ENCODE results near the gene METTL21A.

The METTL21A gene

DNA sequence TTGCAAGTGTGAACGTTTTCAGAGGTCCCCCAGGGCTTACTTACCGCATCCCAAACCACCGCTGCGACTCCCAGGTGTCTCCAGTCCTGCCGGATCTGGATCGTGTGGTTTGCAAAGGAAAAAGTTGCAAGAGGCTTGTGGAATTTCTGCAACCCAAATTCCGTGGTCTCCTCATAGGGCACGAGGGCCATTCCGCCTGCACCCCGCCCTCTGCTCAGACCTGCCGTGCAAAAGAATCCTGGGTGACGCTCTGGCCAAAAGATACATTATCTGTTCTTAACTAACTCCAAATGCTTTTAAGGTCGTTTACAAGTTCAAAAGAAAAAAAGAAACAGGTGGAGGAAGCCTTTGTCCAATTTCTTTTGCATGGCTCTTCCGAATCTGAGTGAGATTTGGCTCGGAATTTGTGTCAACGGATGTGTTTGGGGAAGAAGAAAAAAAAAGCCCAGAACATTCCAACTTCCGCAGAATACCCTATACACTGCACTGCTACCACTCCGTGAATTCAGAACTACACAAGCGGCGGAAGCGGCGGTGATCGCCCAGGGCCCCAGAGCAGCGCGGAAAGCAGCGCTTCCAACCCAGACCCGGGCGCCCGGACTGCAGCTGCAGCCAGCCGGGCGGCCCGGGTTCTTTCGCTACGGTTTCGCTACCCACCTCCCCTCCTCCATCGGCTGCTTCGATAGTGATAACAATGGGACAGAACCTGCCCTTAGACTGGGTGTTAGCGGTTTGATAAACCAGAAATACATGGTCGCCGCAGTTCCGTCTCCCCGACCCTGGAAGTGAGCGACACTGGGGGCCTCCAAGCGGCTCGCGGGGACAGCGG lies 795 bp downstream of the METTL21A start:
- DNase-seq (ENCODE audit: extremely low read depth in 1 of 2, low read depth in 1 of 2), result peak; percentile 37 to 49

DNA sequence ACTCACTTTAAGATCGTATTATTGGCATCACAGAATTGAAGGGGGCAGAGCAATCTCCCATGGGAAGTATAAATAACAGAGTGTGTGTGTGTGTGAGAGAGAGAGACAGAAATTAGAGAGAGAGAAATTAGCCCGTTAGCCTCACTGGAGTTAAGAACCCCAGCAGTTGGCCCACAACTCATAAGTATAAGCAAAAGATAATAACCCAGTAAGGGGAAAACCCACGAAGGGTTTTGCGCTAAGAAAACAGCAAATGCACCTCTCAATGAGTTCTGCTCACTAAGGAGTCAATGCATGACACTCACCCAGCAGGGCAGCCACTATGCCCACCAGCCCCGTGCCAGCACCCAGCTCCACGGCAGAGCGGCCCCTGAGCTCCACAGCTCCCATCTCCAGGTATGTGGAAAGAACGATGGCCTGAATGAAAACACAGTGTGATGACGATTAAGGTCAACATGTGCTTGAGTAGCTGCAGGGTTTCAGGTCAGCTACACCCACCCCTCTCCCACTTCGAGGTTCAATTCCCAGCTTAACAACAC lies 3.6 kb downstream of the METTL21A start:
- no peak for DNase-seq (ENCODE audit: extremely low read depth in 1 of 2, low read depth in 1 of 2)

DNA sequence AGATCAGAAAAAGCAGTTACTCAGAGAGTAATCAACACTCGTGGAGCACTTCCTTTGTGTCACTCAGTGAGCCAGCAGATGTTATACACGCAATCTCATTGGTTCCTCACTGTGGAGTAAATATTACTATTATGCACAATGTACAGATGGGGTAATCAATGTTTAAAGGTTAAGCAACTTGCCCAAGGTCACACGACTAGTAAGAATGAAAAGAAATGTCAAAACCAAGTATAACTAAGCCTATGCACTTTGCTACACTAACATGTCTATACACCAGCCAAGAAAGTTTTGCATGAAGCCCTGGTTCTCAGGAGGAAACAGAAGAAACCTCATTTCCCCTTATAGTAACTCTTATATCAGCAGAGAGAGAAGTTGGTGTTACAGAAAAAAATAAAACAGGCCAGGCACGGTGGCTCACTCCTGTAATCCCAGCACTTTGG lies 5.4 kb downstream of the METTL21A start:
- no peak for DNase-seq (ENCODE audit: extremely low read depth in 1 of 2, low read depth in 1 of 2)

DNA sequence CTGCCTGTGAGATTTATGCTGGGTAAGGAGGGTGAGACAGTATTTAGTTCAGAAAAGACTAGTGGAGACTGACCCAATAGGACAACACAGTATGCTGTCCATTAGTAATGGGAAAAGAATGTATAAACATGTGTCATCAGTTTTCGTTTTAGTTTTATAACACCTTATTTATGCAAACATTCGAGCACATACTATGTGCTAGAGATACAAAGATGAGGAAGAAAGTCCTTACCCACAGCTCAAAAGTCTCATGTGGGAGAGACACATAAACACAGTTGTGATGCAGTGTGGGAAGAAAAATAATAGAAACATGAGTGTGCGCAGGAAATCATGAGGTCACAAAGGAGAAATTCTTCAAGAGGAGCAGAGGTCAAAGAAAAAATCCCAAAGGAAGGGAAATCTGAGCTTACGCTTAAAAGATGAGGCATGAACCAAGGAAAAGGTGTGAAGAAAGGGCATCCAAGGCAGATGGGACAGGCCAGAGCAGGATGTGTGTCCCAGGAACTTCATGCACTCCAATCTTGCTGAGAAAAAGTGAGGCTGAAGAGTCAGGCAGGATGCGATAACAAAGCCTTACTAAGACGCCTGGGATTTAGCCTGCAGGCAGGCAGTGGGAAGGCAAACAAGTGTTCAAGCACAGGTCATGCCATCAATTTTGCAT lies 8.1 kb downstream of the METTL21A start:
- no peak for DNase-seq (ENCODE audit: extremely low read depth in 1 of 2, low read depth in 1 of 2)

DNA sequence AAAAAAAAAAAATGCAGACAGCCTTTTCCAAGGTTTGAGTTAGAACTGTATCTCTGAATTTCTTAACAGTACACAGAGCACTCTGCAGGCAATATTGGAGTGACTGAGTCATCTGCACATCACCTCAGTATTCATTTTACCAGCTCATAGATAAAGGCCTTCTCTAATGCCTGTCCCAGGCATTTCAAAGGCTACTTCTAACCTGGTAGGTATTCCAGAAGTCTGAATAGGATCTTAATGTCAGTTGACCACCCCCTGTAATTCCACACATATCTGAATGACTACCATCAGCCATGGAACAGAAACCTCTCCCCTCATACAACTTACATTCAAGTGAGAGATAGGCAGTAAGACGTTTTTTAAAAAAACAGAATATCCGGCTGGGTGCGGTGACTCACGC lies 9.0 kb downstream of the METTL21A start:
- no peak for DNase-seq (ENCODE audit: extremely low read depth in 1 of 2, low read depth in 1 of 2)

DNA sequence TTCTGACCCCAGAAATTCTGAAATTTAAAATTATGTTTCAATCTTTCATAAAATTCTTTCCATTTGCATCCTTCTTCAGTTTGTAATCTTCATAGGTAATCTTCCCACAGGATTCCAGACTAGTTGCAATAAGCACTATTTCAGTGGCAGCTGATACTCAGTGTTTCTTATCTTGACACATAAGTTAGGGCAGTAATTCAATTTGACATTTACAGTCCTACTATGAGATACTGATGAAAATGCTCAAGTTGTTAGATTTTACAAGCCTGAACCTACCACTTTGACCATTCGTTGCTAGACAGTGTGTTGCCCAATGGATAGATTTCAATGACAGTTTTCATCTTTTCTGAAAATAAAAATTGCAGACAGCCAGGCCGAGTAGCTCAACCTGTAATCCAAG lies 10.4 kb downstream of the METTL21A start:
- DNase-seq (ENCODE audit: extremely low read depth in 1 of 2, low read depth in 1 of 2), result no peak

DNA sequence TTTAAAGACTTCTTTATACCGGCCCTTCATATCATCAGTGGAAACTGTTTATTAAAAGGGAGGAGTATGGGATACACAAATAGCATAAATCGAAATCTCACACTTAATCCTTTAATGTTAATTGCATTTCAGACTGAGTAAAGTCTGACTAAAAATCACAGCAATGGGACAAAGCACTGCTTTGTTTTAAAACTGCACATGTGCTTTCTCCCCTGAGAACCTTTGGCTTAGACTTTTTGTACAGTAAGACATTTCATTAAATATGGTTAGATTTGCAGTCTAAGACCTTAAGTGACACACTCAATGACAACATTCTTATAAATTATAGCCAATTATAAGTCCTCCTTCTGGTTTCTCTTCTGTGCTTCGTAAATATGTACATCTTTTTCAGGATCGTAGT lies 12.5 kb downstream of the METTL21A start:
- no peak for DNase-seq (ENCODE audit: extremely low read depth in 1 of 2, low read depth in 1 of 2)

DNA sequence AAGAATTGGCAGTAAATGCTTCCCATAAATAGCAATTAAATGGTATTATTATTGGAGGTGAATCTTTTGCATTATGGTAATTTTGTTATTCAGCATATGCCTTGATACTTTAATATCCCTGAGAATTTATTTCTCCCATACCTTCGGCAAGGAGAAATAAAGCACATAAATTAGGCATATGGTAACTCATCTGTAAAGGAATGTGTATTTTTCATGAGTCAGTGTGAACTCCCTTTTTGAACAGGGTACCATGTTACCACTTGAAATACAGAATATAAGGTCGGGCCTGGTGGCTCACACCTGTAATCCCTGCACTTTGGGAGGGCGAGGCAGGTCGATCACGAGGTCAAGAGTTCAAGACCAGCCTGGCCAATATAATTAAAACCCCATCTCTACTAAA lies 18.4 kb downstream of the METTL21A start:
- no peak for DNase-seq (ENCODE audit: extremely low read depth in 1 of 2, low read depth in 1 of 2)

DNA sequence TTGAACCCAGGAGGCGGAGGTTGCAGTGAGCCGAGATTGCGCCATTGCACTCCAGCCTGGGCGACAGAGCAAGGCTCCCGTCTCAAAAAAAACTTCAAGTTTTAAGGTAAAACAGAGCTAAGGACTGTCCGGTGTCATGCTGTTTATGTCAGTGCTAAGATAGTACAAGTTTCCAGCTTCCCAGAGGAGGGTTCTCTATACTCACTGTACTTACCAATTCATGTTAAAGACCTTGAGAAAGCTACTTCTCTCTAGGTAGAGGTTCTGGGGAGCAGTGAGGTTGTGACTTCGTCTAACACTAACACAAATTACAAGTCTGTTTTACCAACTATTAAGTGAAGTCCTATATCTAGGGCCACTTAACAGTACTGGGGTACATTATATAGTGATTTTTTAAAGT lies 18.8 kb downstream of the METTL21A start:
- no peak for DNase-seq (ENCODE audit: extremely low read depth in 1 of 2, low read depth in 1 of 2)

DNA sequence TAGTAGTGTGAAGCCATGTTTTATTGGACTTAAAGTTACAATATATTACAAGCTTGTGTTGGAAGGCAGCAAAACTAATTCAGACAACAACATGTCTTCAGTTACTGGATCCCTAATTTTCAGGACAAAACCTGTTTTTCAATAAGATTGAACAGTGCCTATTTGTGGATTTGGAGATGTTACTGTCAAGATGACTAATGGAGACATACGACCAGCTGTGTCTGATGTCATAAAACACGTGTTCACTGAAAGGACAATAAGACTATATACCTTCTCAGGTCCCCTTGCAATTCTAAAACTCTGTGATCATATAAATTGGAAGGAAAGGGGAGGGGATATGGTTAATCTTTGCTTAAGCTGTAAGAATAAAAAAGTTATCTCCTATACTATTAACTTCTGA lies 21.7 kb downstream of the METTL21A start:
- no peak for DNase-seq (ENCODE audit: extremely low read depth in 1 of 2, low read depth in 1 of 2)

DNA sequence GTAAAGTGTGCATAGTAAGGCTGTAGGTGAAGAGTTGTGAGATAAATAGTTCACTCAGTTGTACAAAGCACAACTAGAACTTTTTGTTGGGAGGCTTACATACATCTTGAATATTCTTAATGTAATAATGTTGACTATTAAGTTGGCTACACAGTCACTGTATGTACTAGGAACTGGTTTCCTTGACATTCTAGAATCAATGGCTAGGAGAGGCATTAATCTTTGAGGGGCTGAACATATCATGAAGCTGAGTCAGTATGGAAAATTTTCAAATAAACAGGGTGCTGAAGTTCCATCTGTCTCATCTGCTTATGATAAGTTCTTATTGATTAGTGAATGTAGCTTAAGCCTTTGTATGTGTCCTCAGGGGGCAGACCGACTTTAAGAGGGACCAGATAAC lies 23.4 kb downstream of the METTL21A start:
- no peak for DNase-seq (ENCODE audit: extremely low read depth in 1 of 2, low read depth in 1 of 2)

DNA sequence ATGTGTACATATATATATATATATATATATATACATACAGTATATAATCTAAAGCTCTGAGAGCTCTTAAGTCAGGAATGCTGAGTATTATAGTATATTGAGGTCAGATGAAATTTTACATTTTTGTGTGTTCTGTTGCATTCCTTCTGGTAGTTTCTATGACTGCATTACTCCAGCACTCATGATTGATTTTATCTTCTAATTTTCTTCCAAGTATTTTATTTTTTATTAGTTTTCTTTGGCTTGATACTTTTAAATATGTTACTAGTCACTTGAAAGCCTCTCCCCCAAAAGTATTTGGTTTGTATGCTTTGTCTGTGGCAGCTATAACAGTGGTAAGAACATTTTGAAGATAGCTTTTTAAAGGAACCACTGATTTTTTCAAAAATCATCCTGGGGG lies 25.0 kb downstream of the METTL21A start:
- DNase-seq (ENCODE audit: extremely low read depth in 1 of 2, low read depth in 1 of 2), result no peak

DNA sequence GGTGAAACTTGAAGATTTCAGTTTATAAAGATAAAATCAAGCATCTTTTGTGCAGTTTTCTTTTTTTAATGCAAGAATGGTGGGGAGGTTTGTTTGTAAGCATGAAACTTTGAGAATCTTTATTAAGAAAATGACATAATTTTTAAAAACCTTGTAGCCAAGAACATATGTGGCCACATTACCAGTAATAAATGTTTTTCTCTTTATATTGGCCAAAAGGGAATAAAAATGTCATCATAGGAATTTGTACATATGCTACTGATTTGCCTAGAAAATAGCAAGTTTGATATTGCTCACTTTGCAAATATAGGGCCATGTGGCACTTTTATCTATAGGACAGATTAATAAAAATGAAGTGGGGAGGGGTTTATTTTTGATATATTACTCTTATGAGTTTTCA lies 25.6 kb downstream of the METTL21A start:
- DNase-seq (ENCODE audit: extremely low read depth in 1 of 2, low read depth in 1 of 2), result no peak

DNA sequence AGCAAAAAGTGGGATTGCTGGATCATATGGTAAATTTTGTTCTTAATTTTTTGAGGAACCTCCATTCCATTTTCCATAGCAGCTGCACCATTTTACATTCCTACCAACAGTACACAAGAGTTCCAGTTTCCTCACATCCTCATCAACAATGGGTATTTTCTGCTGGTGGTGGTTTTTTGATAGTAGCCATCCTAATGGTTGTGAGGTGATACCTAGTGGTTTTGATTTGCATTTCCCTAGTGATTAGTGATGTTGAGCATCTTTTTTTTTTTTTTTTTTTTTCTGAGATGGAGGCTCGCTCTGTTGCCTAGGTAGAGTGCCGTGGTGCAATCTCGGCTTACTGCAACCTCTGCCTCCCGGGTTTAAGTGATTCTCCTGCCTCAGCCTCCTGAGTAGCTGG lies 30.5 kb downstream of the METTL21A start:
- DNase-seq (ENCODE audit: extremely low read depth in 1 of 2, low read depth in 1 of 2), result no peak

DNA sequence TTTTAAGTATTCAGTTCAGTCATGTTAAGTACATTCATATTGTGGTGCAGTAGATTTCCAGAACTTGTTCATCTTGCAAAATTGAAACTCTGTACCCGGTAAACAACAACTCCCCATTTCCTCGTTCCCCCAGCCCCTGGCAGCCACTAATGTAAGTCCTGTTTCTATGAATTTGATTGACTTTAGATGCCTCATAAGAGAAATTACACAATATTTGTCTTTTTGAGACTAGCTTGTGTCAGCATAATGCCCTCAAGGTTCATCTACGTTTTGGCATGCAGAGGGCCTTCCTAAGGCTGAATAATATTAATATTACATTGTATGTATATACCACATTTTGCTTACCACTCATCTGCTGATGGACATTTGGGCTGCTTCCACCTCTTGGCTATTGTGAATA lies 30.9 kb downstream of the METTL21A start:
- no peak for DNase-seq (ENCODE audit: extremely low read depth in 1 of 2, low read depth in 1 of 2)

DNA sequence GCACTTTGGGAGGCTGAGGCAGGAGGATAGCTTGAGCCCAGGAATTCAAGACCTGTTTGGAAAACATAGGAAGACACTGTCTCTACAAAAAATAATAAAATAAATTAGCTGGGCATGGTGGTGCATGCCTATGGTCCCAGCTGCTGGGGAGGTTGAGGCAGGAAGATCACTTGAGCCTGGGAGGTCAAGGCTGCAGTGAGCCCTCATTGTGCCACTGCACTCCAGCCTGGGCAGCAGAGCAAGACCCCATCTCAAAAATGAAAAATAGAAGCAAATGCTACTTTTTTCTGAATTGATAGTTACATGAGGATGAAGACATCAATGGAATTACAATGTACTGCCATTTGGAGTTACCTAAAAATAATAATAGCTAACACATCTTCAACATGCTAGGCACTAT lies 31.9 kb downstream of the METTL21A start:
- no peak for DNase-seq (ENCODE audit: extremely low read depth in 1 of 2, low read depth in 1 of 2)

DNA sequence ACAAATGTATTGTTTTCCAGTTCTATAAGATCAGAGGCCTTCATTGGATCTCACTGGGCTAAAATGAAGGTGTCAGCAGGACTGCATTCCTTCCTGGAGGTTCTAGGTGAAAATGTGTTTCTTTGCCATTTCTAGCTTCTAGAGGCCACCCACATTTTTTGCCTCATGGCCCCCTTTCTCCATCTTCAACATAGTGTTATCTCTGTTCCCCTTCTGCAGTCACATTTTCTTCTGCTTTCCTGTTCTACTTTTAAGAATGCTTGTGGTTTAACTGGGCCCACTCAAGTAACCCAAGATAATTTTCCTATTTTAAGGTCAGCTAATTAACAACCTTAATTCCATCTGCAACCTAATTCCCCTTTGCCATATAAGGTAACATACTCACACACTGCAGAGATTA lies 36.1 kb downstream of the METTL21A start:
- DNase-seq (ENCODE audit: extremely low read depth in 1 of 2, low read depth in 1 of 2), result no peak

DNA sequence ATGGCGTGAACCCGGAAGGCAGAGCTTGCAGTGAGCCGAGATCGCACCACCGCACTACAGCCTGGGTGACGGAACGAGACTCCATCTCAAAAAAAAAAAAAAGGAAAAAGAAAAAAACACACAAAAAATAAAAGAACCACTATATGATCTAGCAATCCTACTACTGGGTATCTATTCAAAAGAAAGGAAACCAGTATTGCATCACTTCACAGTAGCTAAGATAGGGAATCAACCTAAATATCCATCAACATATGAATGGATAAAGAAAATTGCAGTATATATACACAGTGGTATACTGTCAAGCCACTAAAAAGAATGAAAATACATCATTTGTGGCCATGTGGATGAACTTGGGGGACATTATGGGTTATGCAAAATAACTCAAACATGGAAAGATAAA lies 37.9 kb downstream of the METTL21A start:
- no peak for DNase-seq (ENCODE audit: extremely low read depth in 1 of 2, low read depth in 1 of 2)

DNA sequence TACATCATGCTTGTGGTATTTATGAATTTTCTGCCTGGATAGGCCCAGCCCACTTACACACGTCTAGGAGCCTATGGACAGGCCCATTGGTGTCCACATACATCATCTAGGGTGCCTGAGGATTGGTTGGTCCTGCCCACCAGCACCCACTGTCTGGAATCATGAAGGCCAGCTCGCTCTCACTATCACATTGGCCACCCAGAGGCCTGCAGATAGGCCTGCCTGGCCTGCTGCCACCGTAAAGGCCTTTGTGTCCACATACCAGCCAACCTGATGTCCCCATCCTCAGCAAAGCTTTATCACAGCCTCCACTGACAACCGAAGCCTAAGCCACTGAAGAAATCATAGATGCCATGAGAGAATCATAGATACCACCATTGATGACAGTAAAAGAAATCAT lies 40.2 kb downstream of the METTL21A start:
- DNase-seq (ENCODE audit: extremely low read depth in 1 of 2, low read depth in 1 of 2), result no peak

DNA sequence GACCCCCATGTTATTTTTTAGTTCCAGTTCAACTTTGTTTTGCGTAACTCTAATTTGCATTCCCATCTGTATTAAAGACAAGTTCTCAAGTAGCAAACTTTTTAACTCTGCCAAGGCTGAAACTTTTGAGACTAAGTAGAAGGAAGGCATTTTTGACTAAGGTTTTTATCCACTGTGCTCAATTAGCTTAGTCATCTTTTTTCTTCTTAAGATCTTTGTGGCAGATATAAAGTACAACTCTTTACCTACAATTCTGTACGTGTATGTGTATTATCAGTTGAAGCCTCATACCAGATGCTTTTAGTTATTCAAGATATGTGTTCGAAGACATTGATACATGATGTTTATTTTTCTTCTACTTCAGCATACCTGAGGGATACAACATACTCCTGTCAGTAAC lies 53.8 kb downstream of the METTL21A start:
- DNase-seq (ENCODE audit: extremely low read depth in 1 of 2, low read depth in 1 of 2), result no peak

DNA sequence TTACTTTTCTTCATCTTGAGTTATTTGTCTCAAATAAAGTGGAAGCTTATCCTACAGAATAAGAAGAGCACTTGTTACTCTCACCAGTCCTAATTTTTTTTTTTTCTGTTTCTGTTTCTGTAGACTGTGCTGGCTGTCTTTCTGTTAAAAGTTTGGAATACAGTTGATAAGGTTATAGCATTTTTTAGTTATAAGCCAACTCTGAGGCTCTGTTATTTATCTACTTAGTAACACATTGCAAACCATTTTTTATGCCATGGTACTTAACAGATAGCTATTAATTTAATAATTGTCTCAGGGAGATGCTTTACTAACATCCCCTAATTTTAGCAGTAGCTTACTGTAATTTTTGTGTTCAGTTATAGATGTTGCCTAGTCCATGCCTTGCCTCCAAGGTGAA lies 57.5 kb downstream of the METTL21A start:
- DNase-seq (ENCODE audit: extremely low read depth in 1 of 2, low read depth in 1 of 2), result no peak

DNA sequence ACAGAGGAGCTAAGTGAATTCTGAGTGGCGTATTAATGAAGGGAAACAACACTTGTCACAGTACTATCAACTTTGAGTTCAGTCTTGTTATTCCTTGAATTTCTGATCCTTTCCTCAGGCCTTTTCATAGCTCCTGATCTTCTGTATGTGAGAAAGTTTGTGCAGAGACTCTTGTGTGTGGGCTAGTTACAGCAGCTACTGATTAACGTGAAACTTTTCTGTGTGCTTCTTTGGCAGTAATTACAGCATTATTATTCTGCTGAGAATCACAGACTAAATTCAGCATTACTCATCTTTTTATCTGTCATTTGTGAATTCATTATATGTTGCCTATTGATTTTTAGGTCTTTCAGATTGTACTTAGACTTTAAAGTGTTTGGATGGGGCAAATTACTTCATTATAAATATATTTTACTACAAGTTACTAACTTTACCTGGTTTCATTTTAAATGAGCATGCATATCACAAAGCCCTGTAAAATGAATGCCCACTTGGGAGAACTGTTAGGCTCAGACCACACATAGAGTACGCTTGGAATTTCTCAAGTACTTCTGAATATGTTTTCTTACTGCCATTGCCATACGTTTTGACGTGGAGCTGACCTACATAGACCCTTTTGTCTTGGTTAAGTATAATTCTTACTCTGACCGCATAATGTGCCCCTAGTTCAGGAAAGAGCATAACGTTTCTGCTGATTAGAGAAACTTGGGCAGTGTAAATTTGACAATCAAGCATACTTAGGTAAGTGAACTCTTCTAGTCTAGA lies 59.3 kb downstream of the METTL21A start:
- no peak for DNase-seq (ENCODE audit: extremely low read depth in 1 of 2, low read depth in 1 of 2)
